Inflammatory macrophage (primary cell): Measurements from ENCODE around the gene TNIK.
"Not testable (repeated sequence)": the region's sequence is repeated elsewhere in the genome, so short reads cannot be mapped to it uniquely, and the experiment has no call there.

Source experiments
- DNase-seq, 2 donors: peaks; one replicate each; pipeline ENCODE4 v3.0.0-alpha.2; 2020 to 2022

Gene TNIK

DNA sequence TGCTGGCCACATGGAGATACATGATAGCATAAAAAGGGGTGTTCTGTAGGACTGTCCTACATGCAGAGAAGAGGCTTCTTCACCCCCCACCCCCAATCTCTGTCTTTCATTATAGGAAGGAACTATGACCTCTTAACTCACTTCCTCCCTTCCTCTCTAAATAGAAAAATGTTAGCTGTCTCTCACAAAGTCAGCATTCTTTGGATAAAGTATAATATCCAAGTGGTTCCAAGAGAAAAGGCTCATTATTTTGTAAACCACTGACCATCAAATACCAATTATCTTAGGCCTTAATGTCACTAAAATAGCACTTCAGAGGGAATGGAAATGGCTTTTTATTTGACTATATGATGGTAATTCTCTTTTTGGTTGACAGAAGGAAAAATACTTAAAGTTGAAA lies 338.4 kb downstream of the TNIK start:
- no peak for DNase-seq

DNA sequence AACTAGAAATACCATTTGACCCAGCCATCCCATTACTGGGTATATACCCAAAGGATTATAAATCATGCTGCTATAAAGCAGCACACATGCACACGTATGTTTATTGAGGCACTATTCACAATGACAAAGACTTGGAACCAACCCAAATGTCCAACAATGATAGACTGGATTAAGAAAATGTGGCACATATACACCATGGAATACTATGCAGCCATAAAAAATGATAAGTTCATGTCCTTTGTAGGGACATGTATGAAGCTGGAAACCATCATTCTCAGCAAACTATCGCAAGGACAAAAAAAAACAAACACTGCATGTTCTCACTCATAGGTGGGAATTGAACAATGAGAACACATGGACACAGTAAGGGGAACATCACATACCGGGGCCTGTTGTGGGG lies 340.8 kb downstream of the TNIK start:
- not testable (repeated sequence) for DNase-seq

DNA sequence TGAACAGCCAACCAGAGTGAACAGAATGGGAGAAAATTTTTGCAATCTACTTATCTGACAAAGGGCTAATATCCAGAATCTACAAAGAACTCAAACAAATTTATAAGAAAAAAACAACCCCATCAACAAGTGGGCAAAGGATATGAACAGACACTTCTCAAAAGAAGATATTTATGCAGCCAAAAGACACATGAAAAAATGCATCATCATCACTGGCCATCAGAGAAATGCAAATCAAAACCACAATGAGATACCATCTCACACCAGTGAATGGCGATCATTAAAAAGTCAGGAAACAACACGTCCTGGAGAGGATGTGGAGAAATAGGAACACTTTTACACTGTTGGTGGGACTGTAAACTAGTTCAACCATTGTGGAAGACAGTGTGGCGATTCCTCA lies 341.2 kb downstream of the TNIK start:
- DNase-seq: not testable (repeated sequence)

DNA sequence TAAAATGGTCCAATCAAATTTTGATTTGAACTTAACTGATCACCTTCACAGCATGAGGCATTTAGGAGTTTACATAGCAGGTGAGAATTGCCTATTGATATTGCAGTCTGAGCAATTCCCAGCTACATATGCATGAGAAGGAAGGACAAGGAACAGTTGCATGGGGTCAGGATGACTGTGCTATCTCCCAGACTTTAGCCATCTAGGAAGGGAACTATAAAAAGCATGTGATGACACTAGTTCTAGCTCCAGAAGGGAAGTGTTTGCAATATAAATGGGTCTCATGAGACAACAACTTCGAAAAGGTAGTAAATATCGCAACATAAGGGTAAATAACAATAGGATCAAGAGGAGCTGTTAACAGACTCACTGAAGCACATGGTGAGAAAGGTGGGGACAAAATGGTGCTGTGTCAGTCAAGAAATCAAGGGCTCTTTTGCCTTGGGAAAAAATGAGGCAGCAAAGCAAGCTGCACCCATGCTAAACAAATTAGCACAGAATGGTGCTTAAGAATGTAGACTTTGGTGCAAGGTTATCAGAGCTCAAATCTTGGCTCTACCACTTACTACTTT lies 343.3 kb downstream of the TNIK start:
- peak; percentile 40 to 47 for DNase-seq

DNA sequence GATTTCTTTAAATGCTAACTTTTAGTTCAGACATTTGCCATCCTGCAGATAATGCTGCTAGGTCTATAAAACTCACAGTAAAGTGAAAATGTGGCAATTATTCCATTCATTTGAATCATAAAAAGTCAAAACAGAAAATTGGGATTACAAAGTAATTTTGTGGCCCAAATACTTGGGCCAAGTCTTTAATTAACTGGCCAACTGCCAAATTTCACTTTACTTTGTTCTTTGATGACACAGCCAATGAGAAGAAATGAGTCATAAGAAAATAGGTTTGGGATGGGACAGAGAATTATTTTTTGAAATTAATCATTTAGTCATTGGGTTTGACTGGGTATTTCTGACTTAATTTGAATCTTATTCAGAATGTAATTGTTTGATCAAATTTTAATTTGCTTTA lies 343.8 kb downstream of the TNIK start:
- DNase-seq: no peak

DNA sequence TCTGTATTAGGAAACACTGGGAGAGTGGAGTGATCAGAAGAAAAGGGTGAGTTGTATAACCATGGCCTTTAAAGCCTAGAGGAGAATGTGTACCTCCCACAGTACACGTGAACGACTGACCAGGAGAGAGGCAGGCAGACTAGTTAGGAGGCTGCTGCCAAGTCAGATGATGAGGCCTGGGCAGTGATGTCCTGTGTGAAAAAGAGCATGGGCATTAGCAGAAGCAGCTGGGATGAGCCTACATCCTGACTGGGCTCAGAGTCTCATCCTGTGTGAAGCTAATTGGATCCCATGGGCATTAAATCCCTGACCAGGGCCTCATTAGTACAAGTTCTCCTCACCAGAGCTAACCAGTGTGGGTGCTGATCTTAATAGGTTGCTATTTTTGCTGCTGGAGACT lies 344.5 kb downstream of the TNIK start:
- no peak for DNase-seq

DNA sequence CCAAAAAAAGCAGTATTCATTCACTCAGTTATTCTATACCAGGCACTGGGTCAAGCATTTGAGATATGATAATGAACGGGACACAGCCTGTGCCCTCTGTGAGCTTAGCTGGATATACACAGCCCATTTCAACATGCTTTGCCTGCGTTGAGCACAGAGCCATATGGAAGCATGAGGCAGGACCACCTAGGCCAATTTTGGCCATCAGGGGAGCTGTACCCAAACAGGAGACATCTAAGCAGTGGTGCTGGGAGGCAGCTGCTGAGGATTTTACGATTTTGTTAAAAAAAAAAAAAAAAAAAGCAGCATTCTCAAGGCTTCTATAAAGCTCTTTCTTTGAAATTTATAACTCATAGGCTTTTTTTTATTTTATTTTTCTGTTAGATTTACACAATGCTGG lies 346.5 kb downstream of the TNIK start:
- no peak for DNase-seq

DNA sequence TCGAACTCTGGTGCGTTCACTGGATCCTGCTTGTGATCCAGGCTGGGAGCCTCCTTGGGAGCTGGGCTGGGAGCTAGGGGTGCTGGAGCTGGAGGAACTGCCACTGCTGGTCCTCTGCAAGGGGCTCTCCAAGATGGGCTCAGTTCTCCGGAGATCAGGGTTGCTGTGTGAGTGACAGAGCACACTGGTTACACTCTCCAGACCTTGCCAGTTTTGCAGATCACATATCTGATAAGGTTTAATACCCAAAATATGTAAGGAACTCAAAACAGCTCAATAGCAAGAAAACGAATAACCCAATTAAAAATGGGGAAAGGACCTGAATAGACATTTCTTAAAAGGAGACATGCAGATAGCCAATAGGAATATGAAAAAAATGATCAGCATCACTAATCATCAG lies 349.5 kb downstream of the TNIK start:
- DNase-seq: no peak

DNA sequence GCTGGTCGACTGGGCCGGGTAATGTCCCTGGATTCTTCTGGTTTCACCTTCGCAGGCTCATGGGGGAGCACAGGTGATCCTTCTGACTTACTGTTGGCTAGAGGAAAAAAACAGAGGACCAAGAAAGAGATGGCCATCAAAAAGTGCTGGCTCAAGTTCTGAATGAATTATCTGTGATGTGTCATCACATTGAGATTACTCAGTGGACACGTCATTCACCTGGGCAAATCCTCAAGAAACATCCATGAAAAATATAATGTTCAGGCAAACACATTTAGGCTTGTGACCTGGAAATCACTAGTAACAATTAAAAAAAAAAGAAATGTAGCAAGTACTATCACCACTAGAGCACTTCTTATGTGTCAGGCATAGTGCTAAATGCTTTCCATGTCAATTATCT lies 352.1 kb downstream of the TNIK start:
- no peak for DNase-seq

DNA sequence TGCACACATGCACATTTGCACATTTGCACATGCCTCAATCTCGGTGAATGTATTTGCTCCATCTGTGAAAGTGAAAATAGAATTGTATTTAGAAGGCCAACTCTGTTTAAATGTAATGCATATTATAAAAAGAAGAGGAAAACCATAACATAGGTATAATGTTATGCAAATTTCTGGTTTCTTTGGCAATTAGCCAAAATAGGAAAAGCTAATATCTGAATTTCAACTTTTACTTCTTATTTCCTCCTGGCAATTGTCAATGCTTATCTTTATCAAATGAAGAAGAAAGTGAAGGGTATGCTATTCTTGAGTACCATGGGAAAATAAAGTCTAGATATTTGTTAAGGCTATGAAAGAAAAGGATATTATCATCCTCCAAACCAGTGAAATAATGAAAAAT lies 357.0 kb downstream of the TNIK start:
- DNase-seq: no peak

DNA sequence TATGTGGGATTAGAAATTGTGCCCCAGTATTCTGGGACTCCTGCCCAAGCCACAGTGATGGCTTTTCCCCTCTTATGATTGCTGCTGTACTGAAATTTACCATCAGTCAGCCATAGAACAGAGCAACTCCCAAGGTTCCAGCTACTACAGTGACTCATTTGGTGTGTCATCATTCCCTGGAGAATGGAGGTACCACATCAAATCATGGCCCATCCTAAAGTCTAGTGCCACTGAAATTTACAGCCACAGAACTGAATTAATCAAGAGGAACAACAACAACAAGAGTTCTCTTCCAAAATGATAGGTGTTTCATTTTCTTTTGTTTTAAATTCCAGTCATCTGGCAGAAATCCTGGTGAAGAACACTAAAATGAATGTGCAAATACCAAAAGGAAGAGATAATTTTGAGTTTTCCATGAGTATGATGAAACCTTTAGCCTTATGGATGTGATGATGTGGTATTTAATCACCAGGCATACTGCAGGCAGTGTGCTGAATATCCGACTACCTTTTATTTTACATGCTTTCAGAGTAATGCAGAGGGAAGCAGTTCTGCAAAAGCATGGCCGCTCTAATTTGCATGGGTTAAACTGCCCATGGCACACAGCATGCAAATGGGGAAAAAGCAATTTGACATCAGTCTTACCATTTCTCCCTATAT lies 358.1 kb downstream of the TNIK start:
- no peak for DNase-seq

DNA sequence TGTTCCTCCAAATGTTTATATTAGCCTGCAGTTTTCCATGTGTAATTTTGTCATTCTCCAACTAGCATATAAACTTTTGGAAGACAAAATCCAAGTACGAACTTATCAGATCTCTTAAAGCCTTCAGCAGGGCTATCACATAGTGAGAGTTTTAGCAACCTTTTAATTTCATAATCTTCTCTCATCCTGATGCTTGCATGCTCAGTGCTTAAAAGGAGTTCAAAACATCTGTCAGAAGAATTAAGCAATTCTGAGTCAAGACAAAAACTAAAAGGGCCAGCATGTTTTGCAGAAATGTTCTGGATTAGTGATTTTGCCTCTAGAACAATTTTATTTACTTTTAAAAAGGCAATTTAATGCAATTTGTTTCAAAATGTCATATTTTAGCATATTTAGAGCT lies 360.3 kb downstream of the TNIK start:
- DNase-seq: no peak

DNA sequence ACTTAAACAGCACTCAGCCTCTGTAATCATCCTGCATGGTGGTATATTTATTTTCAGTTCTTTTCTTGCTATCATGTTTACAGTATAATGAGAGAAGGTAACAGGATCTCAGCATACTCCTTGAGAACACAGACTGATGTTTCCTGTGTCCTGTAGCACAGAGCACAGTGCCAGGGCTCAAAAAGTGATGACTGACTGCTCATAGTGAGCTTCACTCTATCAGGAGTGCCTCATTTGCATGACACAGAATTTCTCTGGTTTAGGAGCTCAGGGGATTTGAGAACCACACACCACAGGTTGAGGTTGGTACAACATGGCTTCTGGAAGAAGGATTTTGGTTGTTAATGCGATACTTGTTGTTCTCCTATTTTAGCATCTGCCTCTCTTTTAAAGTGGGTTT lies 365.1 kb downstream of the TNIK start:
- no peak for DNase-seq

DNA sequence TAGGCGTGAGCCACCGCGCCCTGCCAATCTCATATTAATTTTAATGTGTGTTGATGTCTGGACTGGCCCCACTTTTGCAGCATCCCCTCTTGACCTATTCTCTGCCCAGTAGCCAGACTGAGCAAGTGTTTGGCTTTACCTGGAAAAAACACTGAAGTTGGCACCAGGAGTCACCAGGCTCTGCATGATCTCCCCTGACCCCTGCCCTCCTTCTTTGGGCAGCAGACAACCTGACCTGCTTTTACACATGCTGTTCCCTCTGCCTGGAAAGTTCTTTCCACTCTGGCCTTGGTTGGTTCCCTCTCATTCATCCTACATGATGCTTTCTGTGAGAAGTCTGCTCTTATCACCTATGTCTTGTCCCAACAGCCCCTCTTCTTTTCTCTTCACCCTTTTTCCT lies 365.8 kb downstream of the TNIK start:
- DNase-seq: no peak

DNA sequence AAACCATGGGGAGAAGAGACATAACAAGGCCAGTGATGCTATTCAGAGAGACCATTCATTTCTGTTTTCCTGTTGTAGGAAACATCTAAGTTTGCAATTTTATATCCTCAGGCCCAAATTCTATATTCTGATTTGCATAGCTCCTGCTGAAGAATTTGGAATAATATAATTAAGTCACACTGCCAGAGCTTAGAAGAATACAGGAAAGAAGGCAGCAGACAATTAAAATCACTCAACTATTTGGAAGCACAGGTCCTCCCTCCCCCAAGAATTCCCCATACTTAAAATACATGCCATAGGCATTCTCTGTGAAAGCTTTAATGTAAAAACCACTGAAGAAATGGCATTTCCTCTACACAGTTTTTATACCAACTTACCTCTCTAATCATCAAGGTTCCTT lies 366.7 kb downstream of the TNIK start:
- no peak for DNase-seq

DNA sequence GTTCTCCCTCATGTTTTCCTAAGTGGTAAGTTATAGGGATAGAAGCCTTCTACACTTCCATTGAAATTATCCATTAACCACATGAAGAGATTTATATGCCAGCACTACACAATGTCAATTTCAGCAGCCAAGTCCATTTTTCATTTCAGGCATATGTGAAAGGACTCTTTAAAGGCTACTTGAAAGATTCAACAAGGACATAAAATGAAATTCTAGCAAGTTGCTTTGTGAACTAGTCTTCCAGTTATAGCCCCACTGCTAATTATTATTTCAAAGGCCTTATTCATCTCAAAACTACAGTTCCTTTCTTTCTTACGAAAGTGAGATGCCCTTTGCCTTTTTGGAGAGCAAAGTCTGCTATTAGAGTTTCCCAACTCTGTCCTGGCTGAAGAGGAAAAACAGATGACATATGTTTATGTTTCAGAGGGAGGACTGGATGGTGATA lies 367.7 kb downstream of the TNIK start:
- DNase-seq: no peak

DNA sequence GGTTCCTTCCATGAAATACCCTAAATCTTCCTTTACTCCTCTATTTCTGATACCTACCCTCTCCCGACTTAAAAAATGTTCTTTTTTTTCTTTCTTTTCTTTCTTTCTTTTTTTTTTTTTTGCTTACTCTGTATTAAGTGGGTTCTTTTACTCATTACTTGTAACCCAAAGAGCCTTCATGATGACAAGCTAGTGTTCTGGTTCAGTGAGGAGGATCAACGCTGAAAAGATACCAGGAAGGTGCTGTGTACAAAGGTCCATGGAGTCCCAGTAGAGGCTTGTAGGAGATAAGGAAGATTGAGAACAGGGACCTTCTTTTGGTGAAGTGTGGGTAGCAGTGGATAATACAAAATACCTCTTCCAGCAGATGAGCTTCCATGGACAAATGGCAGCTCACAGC lies 369.9 kb downstream of the TNIK start:
- no peak for DNase-seq

DNA sequence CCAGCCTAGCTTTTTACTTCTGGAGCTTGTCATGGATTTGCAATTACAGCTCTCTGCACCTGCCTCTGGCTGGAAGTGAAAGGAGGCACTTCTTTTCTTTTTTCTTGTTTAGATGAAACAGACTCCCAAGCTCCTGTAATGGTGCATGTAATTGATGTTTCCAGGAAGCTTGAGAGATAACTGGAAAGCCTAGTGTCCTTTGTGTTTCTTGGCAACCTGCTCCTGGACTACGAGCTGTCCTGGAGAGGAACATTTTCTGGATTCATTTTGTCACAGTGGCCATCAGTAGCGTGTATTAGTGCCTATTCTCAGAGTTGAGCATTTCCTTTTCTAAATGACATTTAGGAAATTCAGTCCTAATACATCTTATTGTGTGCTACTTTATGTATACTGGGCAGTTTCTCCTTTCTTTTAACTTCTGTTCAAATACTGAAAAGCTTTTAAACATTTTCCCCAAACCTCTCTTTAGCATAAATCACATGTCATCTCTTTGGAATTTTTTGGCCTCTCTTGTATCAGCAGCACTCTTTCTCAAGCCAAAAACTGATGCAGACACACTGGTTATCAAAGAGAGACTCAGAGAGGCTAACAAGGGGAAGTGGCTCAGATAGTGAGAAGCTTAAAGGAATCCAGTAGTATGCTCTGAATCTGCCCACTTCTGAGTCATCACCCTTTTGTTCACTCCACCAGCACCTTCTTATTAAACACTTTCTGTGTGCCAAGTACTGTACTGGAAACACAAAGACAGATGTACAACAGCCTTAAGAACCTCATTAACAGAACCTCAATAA lies 371.0 kb downstream of the TNIK start:
- no peak for DNase-seq

DNA sequence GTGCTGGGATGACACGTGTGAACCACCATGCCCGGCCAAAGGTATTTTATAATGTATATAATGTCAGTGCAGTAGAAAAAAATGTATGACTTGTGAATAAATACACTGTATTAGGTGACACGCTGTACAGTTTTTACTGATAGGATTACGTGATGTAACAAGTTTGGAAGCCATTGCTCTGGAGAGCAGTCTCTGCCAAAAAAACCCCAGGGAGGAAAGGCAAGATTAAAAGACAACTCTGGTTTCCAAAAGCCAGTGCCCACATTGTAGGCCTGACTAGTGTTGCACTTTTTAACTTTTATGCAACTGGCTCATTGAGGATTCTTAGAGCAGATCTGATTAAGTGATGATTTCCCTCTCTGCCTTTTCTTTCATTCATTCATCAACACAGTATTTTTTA lies 371.7 kb downstream of the TNIK start:
- no peak for DNase-seq

DNA sequence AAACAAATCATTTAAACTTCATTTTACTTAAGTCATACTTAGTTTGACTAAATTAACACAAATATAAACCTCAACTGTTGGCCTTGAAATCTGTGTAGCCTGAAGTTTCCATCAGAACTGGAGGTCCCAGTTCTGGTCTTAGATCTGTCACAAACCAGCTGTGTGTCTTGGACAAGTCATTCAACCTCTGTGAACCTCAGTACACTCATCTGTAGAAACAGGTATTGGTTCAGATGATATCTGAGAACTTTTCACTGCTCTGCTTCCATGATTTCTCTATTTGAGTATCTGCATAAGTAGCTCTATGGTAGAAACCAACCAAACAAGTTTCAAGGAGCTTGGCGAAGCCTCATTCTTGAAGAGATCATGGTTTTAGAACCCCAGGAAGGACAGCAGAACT lies 373.3 kb downstream of the TNIK start:
- DNase-seq: no peak

DNA sequence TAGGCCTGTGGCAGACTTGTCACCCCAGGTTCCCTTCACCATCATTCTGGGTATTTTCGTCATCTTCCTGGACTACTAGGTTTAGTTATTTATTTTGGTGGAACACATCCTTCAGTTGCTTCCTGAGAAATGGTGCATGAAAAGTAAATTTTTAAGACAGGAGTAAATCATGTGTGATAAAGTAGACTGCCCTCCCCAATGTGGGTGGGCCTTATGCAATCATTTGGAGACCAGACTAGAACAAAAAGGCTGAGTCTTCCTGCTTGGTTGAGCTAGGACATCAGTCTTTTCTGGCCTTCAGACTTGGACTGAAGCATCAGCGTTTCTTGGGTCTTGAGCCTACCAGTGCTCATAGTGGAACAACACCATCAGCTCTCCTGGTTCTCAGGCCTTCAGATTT lies 382.9 kb downstream of the TNIK start:
- DNase-seq: no peak

DNA sequence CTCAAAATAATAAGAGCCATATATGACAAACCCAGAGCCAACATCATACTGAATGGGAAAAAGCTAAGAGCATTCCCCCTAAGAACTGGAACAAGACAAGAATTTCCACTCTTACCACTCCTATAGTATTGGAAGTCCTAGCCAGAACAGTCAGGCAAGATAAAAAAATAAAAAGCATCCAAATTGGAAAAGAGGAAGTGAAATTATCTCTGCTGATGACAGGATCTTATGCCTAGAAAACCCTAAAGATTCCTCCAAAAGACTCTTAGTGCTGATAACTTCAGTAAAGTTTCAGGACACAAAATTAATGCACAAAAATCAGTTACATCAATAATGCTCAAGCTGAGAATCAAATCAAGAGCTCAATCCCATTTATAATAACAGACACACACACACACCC lies 387.8 kb downstream of the TNIK start:
- DNase-seq: peak in 1 of 2 donors; percentile 19

DNA sequence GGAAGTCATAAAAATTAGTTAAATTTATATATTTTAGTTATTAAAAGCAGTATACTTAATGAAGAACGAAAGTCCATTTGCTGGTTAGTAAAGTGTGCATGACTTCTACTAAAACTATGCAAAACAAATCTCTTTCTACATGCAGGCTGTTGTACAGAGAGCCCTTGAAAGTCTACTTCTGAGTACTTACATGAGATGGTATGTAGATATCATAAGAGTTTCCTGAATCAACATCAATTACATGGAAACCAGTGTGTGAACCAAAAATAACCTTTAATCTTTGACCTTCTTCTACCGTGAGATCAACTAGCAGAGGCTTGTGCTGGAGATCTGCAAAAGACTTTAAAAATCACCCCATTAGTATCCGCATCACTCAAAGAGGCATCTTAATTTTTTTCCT lies 391.5 kb downstream of the TNIK start:
- no peak for DNase-seq

DNA sequence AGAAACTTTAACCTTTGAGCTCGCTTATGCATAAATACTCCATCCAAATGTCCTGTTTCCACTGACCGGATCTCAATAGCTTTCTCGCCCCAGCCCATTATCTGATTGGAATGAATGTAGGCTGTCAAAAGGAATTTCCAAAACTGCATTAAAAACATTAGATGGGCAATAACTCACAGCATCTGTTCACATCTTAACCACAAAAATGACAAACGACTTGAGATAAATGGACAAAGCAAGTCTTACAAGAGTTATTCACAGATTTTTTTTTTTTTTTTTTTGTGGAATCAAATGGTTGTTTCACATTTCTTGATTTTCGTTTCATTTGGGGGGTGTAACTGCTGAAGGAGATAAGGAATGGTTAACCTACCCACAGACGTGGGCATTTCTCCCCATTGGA lies 394.0 kb downstream of the TNIK start:
- DNase-seq: no peak
